ENCODE data around the gene NGF. TPM values are rescaled to one million over a fixed set of nuclear protein-coding genes. Genes with fewer than 3 reads are reported as not detected.

The NGF gene
- total RNA-seq, 1 experiment from 2014 or later: 1.3 TPM

DNA sequence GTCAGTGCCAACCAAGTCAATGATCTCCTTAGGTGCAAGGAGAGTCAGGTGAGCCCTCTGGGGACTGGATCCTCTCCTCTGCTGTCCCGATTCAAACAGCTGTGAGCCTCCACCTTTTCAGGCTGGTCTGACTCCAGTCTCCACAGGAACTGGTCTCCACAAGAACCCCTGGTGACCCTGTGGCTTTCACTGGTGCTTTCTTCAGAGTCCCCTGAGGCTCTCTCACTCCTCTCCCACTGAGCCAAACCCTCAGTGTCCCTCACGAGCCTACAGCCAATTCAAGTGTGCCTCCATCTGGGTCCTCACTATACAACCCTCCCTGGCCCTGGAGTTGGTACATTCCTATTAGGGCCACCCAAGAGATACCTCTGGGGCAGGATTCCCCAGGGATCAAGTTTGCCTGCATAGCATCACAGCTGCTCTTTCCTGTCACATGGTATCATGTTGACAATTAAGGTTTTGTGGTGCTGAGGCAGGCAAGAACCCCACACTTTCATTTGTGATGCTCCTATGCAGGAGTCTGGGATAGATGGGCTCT is 5.2 kb upstream of the NGF start:
- Histone ChIP-seq H3K4me3 (no peak overlapping the region), H3K36me3 (no peaks in the 10 kb centered on the region), H3K9me3 (no peaks in the 10 kb centered on the region), H3K27me3 (no peaks in the 10 kb centered on the region)
- no peak for DNase-seq

DNA sequence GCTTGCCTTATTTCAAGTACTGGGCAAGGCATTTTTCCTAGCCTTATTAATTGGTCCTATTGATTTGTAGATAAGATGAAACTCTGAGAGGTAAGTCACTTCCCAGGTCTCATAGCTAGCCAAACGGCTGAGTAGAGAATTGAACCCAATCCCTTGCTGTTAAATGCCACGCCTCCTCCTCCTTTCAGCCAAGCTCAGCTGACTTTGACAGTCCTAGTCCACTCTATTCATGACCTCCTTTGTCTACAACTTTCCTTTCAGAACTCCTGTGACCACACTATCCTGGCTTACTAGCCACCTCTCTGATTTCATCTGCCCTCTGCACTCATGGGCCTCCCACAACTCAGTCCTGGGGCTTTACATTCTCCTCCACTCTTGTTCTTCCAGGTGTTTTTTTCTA is 3.9 kb upstream of the NGF start:
- Histone ChIP-seq H3K27me3 (no peaks in the 10 kb centered on the region), H3K36me3 (no peaks in the 10 kb centered on the region), H3K4me3 (no peak overlapping the region), H3K9me3 (no peaks in the 10 kb centered on the region)
- no peak for DNase-seq

DNA sequence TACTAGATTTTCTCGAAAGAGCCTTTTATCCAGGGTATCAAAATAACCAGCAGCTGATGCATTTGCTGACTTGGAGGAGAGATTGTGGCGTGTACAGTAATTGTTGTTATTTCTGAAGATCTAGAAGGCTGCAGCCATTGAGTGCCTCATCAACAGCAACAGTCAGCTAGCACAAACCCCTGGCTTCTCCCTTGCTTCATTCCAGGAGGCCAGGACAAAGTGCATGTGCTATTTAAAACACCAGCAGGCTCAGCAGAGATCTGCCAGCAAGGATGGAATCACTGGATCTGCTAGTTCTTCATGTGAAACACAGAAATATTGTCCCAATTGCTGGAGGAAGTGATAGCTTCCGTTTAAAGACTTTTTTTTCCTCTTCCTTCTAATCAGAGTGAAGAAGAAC is 2.8 kb upstream of the NGF start:
- DNase-seq: no peak
- H3K27me3 ChIP-seq: no peaks in the 10 kb centered on the region
- H3K4me3 ChIP-seq: no peak overlapping the region
- H3K36me3 ChIP-seq: no peaks in the 10 kb centered on the region
- no peaks in the 10 kb centered on the region for H3K9me3 ChIP-seq

DNA sequence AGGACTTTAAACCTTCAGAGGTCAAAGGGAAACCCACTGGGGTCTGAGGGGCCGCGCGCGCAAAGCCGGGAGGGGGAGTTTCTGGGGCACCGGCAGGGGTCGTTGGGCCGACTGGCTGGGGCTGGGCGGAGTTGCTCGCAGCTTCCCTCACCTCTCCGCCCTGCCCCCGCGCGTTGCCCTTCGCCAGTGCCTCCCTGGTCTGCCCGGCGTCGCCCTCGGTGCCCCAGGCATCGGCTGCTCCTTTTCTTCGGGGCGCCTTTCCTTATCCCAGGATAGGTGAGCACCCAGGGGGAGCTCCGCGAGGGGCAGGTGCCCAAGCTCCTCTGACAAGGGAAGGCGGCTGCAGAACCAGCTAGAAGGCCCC is 390 bp upstream of the NGF start:
- Histone ChIP-seq H3K27me3 (no peaks in the 10 kb centered on the region), H3K9me3 (no peaks in the 10 kb centered on the region), H3K4me3 (peak overlapping the region; percentile 56), H3K36me3 (no peaks in the 10 kb centered on the region)
- DNase-seq: no peak

DNA sequence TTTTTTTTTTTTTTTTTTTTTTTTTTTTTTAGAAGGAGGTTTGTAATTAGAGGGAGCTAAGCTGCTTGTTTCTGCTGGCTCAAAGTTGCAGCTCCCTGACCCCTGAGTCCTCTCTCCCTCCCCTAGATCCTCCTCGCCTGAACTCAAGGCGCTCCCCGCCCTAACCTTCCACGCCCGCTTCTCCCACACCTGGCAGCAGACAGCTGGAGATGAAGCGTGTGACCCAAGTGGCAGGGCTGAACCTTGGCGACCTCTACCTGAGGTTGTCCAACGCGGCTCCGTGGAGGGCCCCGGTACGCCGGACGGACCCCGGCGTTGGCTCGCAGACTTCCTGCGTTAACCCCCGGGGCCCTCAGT is 795 bp downstream of the NGF start:
- Histone ChIP-seq H3K27me3 (no peaks in the 10 kb centered on the region), H3K9me3 (no peaks in the 10 kb centered on the region), H3K4me3 (peak overlapping the region; percentile 56), H3K36me3 (no peaks in the 10 kb centered on the region)
- DNase-seq: no peak

DNA sequence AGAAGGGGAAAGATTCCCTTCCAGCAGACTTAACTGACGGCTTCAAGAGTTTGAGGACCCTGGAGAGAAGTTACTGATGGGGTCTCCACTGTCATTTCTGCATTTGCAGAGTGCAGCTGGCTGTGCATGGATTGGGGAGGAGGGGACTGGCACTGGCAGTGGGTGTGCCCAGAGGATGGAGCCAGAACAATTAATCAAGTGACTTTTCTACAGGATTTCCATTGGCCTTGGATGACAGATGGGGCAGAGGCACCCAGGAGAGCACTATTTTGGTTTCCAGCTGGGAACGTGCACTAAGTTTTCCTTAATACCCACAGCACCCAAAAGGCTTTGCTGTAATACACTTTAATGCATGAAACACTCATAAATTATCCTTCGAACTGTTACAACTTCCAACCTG is 1.3 kb downstream of the NGF start:
- Histone ChIP-seq H3K4me3 (no peak overlapping the region), H3K36me3 (no peaks in the 10 kb centered on the region), H3K27me3 (no peaks in the 10 kb centered on the region), H3K9me3 (no peaks in the 10 kb centered on the region)
- no peak for DNase-seq

DNA sequence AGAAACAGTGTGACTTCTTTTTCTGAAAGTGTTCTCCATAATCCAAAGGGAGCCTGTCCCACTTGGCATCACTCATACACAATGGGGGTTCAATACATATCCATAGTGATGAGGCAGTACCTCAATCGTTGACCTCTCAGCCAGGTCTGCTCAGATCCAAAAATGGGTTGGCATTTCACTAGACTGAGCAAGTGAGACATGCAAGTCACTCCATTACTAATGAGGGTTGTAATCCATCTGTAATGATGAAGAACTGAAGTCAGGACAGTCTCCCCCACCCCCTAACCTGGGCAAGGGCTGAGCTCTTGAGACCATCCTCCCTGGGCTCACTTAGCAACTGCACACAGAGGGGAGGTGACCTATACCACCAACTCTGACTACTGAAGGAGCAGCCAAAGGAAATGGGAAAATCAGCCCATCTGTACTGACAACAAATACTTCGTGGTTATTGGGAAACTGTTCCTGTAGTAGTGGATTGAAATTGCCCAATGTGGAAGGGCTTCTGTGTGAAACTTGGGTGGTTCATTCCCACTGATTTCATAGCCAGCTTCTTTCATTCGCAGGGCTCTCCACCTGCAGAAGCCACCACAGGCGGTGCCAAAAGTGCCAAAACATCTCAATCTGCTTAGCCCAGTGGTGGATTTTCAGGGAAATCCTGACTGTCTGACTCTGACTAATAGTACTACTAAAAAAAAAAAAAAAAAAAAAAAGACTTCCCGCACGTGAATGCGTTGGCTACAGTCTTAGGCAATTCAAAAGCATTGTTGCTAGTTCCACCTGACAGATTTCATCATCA is 5.0 kb downstream of the NGF start:
- H3K4me3 ChIP-seq: no peak overlapping the region
- H3K9me3 ChIP-seq: no peaks in the 10 kb centered on the region
- no peaks in the 10 kb centered on the region for H3K36me3 ChIP-seq
- peak; percentile 47 for DNase-seq
- no peaks in the 10 kb centered on the region for H3K27me3 ChIP-seq

DNA sequence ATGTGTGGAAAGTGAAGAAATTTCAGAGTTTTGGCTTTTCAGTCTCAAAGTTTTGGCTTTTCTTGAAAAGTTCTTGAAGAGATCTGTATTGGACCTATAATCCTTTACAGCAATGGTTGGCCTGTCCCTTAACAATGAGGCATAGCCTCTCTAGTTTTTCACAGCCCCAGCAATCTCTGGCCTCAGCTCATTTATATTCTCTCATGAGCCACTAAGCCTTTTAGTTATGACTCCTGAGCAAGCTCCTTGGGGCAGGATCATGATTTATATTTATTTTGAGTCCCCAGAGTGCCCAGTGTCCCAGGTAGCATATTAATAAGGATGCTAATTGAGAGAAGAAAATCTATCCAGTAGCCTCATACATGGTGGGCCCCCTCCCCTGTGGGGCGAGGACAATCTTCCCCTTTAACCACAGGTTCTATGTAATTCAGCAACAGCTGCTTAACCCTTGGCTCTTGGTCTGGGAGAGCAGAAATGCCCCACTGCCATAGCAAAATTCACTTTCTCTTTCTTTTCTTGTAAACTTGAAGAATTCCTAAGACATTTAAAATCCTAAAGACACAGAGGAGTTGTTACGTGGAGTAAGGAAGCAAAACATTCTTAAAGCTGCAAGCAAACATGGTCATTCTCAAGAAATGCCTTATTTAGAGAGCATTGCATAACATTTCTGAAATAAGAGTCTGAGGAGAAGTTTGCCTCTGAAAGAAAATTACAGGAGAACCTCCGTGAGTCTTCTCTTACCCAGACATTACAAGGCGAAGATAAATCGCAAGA is 6.3 kb downstream of the NGF start:
- Histone ChIP-seq H3K4me3 (no peak overlapping the region), H3K27me3 (no peaks in the 10 kb centered on the region), H3K9me3 (no peaks in the 10 kb centered on the region), H3K36me3 (no peaks in the 10 kb centered on the region)
- DNase-seq: no peak

DNA sequence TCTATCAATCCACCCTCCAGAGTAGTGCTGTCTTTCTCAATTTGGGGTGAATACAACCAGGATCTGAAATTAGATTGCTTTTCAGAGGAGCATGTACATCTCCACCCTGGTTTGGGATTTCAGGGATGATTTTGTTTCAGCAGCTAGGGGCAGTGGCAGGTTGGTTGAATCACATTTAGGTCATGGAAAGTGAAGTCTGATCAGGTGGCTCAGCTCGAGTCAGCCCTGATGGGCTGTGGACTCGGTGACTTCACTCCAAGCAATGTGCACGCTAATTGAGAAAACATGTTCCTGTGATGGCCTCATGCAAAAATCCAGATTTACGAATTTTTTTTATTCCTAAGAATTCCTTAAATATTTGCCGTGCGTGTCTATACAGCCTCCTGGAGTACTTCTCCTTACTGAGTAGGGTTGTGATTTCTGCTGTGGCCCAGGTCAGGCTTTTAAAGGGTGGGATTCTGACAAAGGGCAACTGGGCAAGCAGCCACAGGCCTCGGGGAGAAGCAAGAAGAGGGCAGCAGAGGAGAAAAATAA is 7.5 kb downstream of the NGF start:
- Histone ChIP-seq H3K27me3 (no peaks in the 10 kb centered on the region), H3K4me3 (no peak overlapping the region)
- DNase-seq: peak; percentile 81

DNA sequence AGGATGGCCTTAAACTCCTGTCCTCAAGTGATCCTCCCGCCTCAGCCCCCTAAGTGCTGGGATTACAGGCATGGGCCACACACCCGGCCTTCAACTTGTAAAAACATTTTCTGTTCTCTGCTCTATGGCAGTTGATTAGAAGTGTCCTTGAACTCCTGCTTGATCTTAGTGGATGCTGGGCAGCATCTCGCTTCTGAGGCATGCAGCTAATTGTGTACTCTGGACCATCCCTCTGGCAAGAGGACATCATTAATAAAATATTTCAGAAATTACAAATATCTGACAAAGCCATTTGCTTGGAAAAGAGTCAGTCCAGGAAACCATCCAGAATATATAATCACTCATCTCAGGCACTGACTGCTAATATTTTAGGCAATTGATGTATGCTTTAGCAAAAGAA is 8.1 kb downstream of the NGF start:
- Histone ChIP-seq H3K36me3 (no peaks in the 10 kb centered on the region), H3K27me3 (no peaks in the 10 kb centered on the region), H3K9me3 (no peaks in the 10 kb centered on the region), H3K4me3 (no peak overlapping the region)
- peak; percentile 70 for DNase-seq

More for the DNA sequence above, 7.5 kb downstream of the NGF start:
- Histone ChIP-seq H3K9me3 (no peaks in the 10 kb centered on the region), H3K36me3 (no peaks in the 10 kb centered on the region)

DNA sequence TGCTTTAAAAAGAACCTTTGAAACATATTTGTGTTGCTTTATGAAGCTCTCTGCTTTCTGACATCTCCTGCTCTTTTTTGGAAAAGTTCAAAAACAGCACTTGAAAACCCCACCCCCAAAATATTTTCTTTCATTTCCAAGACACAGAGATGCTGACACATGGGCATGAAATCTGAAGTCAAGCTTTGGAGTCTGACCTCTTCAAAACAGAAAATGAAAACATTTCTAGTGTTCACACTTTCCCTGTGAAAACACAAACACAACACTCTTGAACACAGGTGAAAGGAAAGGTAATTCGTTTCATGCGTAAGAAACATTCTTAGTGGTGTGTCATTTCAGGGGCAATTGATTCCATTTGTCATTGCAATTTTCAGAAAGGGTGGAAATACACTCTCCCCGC is 10.8 kb downstream of the NGF start:
- H3K27me3 ChIP-seq: no peaks in the 10 kb centered on the region

DNA sequence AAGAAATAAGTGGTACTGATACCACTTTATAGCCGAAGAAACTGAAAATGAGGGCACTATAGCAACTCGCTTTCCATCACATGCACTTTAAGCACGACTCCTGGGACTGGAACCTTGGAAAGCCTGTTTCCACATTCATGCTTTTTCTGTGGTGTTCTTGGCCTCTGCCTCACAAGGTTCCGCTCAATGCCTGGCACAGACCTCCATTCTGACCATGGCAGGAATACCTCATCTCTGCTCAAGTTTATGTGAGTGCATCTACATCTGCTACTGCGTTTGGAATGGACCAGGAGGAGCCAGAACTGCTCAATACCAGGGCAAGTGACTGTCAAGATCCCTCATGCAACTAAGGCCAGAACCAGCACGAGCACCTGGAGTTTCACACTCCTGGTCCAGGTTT is 11.6 kb downstream of the NGF start:
- H3K9me3 ChIP-seq: no peaks in the 10 kb centered on the region
- no peak for DNase-seq
- no peaks in the 10 kb centered on the region for H3K27me3 ChIP-seq
- no peak overlapping the region for H3K4me3 ChIP-seq
- H3K36me3 ChIP-seq: no peaks in the 10 kb centered on the region

More for the DNA sequence above, 10.8 kb downstream of the NGF start:
- no peak overlapping the region for H3K4me3 ChIP-seq
- no peaks in the 10 kb centered on the region for H3K9me3 ChIP-seq
- DNase-seq: no peak
- no peaks in the 10 kb centered on the region for H3K36me3 ChIP-seq

DNA sequence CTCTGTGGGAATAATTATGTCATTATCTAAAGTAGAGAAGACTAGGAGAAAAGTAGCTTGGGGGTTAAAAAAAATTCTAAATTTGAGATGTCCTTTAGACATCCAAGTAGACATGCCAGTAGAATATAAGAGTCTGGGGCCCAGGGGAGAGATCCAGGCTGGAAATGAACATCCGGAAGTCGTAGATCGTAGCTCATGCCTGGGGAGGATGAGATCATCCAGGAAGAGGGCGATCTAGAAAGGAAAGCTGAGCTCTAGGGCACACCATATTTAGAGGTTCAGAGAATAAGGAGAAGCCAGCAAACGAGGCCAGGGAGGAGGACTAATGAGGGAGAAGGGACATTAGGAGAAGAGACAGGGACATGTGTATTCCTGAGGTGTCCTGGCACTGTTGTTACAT is 12.2 kb downstream of the NGF start:
- Histone ChIP-seq H3K27me3 (no peaks in the 10 kb centered on the region), H3K4me3 (no peak overlapping the region), H3K9me3 (no peaks in the 10 kb centered on the region), H3K36me3 (no peaks in the 10 kb centered on the region)
- no peak for DNase-seq

DNA sequence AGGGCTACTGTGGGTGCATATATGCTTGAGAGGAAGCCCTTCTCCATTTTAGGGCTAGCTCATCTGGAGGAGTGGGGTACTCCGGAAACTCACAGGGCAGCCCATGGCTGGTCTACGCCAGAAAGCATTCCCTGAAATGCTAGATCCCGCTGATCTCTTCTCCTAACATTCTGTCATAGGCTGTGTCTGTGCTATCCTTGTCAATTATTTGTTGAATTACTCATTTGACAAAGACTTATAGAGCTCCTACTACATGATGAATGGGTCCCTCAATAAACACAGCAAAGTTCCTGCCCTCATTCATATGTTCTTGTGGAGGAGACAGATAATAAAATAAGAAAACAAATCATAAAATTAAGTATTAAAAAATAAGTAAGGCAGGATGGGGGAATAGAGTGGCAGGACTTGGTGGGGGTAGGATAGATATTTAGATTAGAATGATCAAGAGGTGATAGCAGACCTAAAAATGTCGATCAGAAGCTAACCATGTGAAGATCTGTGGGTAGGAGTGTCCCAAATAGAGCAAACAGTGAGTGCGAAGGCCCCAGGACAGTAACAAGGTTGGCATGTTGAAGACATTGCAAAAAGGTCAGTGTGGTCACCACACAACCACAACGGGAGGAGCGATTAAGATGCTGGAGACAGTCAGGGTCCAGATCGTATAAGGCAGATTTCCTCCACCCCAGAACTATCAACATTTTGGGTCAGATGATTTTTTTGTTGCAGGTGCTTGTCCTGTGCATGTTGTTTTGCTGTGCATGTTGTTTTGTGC is 13.2 kb downstream of the NGF start:
- no peak for DNase-seq
- Histone ChIP-seq H3K27me3 (no peaks in the 10 kb centered on the region), H3K4me3 (no peak overlapping the region), H3K9me3 (no peaks in the 10 kb centered on the region), H3K36me3 (no peaks in the 10 kb centered on the region)

DNA sequence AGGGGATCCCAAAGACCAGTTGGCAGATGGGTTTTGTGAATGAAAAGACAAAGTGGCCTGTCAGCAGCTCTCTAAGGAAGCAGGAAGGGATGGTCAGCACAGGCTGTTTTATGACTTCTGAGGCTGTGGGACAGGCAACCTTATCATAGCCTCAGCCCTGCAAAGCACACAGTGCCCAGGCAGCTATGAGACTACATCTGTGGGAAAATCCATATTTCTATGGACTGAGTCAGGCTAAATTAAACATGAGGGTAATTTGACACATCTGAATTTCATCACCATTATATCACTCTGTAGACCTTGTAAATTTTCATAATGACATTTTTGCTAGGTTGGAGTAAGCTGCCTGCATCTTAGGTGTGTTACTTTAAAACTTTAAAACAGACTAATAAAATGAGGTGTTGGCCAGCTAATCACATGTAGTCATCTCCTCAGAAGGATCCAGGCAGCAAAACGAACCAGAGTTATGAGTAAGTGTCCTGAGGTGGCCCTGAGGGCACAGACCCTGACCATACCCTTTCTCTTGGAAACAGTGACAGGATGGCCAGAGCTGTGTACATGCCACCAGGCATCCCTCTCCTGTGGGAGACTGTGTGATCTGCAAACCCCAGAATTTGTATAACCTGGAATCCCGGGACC is 14.6 kb downstream of the NGF start:
- Histone ChIP-seq H3K4me3 (no peak overlapping the region), H3K36me3 (no peaks in the 10 kb centered on the region), H3K27me3 (no peaks in the 10 kb centered on the region), H3K9me3 (no peaks in the 10 kb centered on the region)
- DNase-seq: no peak

DNA sequence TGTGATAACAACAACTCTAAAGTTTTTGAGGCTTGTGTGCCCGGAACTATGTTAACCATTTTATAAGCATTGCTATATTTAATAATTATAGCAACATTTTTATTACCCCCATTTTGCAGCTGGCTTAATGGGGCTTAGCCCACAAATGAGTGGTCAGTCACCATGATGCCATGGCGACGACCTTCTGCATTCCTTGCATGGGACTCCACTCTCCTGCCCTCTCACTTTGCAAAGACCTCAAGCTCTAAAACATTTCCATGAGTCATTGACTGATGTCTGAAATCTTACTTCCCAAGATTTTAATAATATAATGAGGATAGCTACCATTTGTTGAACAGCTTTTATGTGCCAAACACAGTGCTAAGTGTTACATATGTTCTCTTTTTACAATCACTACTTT is 15.4 kb downstream of the NGF start:
- no peaks in the 10 kb centered on the region for H3K27me3 ChIP-seq
- no peak overlapping the region for H3K4me3 ChIP-seq
- H3K9me3 ChIP-seq: no peaks in the 10 kb centered on the region
- no peak for DNase-seq
- H3K36me3 ChIP-seq: no peaks in the 10 kb centered on the region

DNA sequence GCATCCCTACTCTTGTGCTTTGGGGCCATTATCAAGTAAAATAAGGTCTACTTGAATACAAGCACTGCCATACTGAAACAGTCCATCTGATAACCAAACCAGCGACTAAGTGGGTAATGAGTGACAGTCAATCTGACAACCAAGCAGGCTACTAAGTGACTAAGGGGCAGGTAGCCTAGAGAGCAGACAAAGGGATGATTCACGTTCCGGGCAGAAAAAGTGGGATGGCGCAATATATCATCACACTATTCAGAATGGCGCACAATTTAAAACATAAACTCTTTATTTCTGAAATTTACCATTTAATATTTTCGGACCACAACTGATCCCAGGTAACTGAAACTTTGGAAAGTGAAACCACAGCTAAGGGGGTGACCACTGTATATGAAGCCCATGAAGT is 17.7 kb downstream of the NGF start:
- no peak for DNase-seq
- Histone ChIP-seq H3K36me3 (no peaks in the 10 kb centered on the region), H3K4me3 (no peak overlapping the region), H3K9me3 (no peaks in the 10 kb centered on the region), H3K27me3 (no peaks in the 10 kb centered on the region)

Data from MG63 (cell line).